GM12872 (cell line): ENCODE data around the gene CGB3.

ENCODE experiments used
- CTCF ChIP-seq: IDR thresholded peaks from 3 replicates; pipeline ENCODE4 v1.5.1; 2011; ENCODE audit warnings: low read depth, mild to moderate bottlenecking, low read length, moderate library complexity; ENCODE audit not compliant: insufficient read depth

CGB3 gene

DNA sequence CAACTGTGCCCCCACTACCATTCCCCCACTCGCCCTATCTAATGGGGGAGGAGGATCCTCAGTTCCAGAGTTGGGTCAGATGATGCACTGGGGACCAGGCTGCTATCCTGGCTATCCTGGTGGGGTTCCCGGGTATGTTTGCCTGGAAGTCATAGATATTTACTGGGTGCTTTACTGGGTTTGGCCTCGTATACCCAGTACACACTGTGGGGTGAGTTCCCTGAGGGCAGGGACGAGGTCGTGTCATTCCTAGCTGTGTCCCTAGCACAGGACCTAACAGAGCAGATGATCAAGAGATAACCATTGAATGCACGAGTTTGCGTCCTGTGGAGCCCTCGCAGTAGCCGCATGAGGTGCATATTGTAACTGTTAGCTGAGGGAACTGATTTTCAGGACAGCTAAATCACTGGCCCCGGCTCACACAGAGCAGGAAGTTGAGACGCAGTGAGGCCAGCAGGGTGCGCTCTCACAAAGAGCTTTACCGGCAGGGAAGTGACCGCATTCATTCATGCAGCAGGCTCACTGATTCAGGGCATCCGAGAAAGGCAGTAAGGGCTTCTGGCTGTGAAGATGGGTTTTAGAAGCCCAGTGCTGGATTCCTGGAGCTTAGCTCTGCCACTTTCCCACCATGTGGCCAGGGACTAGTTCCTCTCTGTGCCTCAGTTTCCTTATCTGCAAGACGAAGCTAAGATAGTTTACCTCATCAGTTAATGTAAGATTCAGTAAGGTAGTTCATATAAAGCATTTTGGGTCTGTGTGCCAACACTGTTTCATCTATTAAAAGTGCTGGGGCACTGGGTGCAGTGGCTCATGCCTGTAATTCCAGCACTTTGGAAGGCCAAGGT lies 24.4 kb downstream of the CGB3 start:
- peak; percentile 80 for TF ChIP-seq CTCF

- TF ChIP-seq CTCF, result peak; percentile 69
These were observed 26.2 kb downstream of the CGB3 start for GRCh38 chr19:48997972-48998371.

DNA sequence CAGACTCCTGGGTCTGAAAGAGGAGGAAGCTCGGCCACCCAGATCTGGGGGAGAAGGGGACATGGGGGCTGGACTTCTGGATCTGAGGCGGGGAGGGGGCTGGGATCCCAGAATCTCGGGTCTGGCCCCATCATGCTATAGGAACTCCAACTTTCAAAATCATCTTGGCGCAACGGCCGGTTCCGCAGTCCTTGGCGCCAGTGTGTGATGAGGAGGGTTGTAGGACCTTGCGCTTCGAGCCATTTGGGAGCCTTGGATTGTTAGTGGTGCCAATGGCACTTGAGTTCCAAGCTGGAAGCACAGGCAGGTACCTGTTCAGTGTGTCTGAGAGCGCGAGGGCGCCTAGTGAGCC lies 30.1 kb downstream of the CGB3 start:
- TF ChIP-seq CTCF, result no peak

- TF ChIP-seq CTCF, result peak; percentile 97
These were observed 30.7 kb downstream of the CGB3 start, which contains the start of the genes GYS1 and RUVBL2 for GRCh38 chr19:48993175-48994034. GYS1 (minus strand) TSS chr19:48993309; CDS start chr19:48993112, 197 bp downstream. RUVBL2 (plus strand) TSS chr19:48993887; CDS start chr19:48993912, 25 bp downstream.

DNA sequence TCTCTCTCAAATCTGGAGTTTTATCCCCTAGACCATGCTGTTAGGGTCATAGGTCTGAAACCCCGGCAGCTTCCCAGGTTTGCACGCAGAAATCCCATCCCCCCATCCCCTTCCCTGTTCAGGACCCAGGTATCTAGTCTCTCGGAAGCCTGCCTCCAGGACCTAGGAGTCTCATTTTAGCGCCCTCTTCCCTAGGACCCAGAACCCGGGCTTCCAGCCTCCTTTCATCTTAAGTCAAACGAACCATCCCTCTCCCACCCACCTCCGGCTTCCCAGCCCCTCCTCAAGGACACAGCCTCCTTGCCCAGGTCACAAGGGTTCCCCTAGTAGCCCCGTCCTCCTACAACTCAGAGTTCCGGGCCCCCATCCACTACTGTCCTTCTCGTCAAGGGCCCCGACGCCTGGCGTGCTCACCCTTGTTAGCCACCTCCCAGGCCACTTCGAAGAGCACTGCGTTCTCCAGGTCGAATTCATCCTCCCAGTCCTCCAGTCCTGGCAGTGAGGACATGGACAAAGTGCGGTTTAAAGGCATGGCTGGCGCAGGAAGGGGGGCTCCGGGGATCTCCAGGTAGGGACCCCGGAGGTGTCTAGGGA lies 31.5 kb downstream of the CGB3 start:
- TF ChIP-seq CTCF, result no peak

DNA sequence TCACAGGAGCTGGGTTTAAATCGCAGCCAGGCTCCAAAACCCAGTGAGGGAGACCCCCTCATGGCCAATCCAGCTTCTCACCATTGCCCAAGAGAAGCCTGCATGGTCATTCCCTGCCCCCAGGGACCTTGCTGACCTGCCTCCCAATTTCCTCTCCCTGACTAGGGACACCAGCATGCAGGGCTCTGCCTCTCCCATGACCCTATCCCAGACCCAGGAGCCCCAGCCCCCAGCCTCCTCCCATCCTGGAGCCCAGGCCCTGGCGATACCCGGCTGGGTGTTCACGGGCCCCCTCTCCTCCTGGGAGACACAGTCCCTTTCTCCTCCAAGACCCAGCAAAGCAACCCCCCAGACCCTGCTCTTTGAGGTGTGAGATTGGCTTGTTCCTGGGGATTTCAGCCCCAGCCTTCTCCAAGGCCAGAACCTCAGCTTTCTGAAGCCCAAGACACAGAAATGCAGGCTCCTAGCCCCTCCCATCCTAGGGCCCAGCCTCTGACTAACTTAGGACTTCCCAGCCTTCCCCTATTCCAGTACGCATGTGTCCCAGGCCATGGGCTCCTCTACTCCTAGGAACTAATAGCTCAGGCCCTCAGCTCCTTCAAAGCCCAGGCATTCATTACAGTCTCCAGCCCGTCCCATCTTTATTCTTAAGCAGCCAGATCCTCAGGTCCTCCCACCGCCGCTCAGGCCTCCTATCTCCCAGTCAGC lies 32.1 kb downstream of the CGB3 start:
- TF ChIP-seq CTCF, result no peak
